ENCODE results near the gene TFCP2. TPM values are rescaled to one million over a fixed set of nuclear protein-coding genes. Genes with fewer than 3 reads are reported as not detected.

TFCP2 gene
- total RNA-seq, 2 donors from 2014 or later, result 44.1 to 47.2 TPM

GRCh38 chr12:51197736-51198567, 25.0 kb upstream of the TFCP2 start:
- Histone ChIP-seq H3K9ac (ENCODE audit: extremely low read depth, low read length, poor library complexity, severe bottlenecking) (no peak overlapping the region), H3K36me3 (ENCODE audit: control insufficient read depth, insufficient read depth, low read length) (no peaks in the 10 kb centered on the region), H3K27ac (ENCODE audit: low read depth, low read length) (no peak overlapping the region), H3K27me3 (ENCODE audit: control insufficient read depth, insufficient read depth, low read length, poor library complexity, severe bottlenecking) (no peaks in the 10 kb centered on the region), H3K4me3 (ENCODE audit: low read length) (no peak overlapping the region), H3K9me3 (ENCODE audit: control insufficient read depth, low read length) (no peaks in the 10 kb centered on the region), H3K4me1 (ENCODE audit: control insufficient read depth, insufficient read depth, low read length) (no peaks in the 10 kb centered on the region)
- TF ChIP-seq CTCF (conservative IDR thresholded peaks at IDR 0.05), result no peak
- Mint-ChIP-seq H3K36me3 (ENCODE audit: low read depth) (peaks cover 16% of the 10 kb centered on the region), H3K27ac (no peak overlapping the region), H3K4me3 (no peak overlapping the region), H3K9me3 (peaks cover 6% of the 10 kb centered on the region), H3K4me1 (no peaks in the 10 kb centered on the region), H3K27me3 (ENCODE audit: insufficient read depth) (no peaks in the 10 kb centered on the region)
- 96 to 99% methylated on average over 10 to 38 of the region's 38 CpGs for WGBS, 2 experiments (ENCODE audit: insufficient coverage in 1 of 2, insufficient read length in 1 of 2)
- DNase-seq, result no peak

- Histone ChIP-seq H3K27ac (ENCODE audit: low read depth, low read length) (no peak overlapping the region), H3K4me1 (ENCODE audit: control insufficient read depth, insufficient read depth, low read length) (no peaks in the 10 kb centered on the region), H3K4me3 (ENCODE audit: low read length) (no peak overlapping the region), H3K27me3 (ENCODE audit: control insufficient read depth, insufficient read depth, low read length, poor library complexity, severe bottlenecking) (no peaks in the 10 kb centered on the region), H3K36me3 (ENCODE audit: control insufficient read depth, insufficient read depth, low read length) (no peaks in the 10 kb centered on the region), H3K9ac (ENCODE audit: extremely low read depth, low read length, poor library complexity, severe bottlenecking) (no peak overlapping the region), H3K9me3 (ENCODE audit: control insufficient read depth, low read length) (no peaks in the 10 kb centered on the region)
- TF ChIP-seq CTCF (conservative IDR thresholded peaks at IDR 0.05), result no peak
- no peak overlapping the region for H3K27ac Mint-ChIP-seq
- H3K9me3 Mint-ChIP-seq, result peaks cover 6% of the 10 kb centered on the region
- peaks cover 16% of the 10 kb centered on the region for H3K36me3 Mint-ChIP-seq (ENCODE audit: low read depth)
- no peaks in the 10 kb centered on the region for H3K27me3 Mint-ChIP-seq (ENCODE audit: insufficient read depth)
- H3K4me3 Mint-ChIP-seq, result no peak overlapping the region
- no peaks in the 10 kb centered on the region for H3K4me1 Mint-ChIP-seq
- 97 to 100% methylated on average over 5 to 9 of the region's 9 CpGs for WGBS, 2 experiments (ENCODE audit: insufficient coverage in 1 of 2, insufficient read length in 1 of 2)
- DNase-seq, result no peak
These were observed 23.6 kb upstream of the TFCP2 start for GRCh38 chr12:51196547-51196946.

GRCh38 chr12:51195841-51196240, 22.9 kb upstream of the TFCP2 start:
- Mint-ChIP-seq H3K9me3 (peaks cover 6% of the 10 kb centered on the region), H3K4me1 (no peaks in the 10 kb centered on the region), H3K27me3 (ENCODE audit: insufficient read depth) (no peaks in the 10 kb centered on the region), H3K4me3 (no peak overlapping the region), H3K36me3 (ENCODE audit: low read depth) (peaks cover 18% of the 10 kb centered on the region), H3K27ac (no peak overlapping the region)
- H3K36me3 ChIP-seq (ENCODE audit: control insufficient read depth, insufficient read depth, low read length), result no peaks in the 10 kb centered on the region
- no peak overlapping the region for H3K9ac ChIP-seq (ENCODE audit: extremely low read depth, low read length, poor library complexity, severe bottlenecking)
- no peaks in the 10 kb centered on the region for H3K27me3 ChIP-seq (ENCODE audit: control insufficient read depth, insufficient read depth, low read length, poor library complexity, severe bottlenecking)
- TF ChIP-seq CTCF (conservative IDR thresholded peaks at IDR 0.05), result no peak
- H3K9me3 ChIP-seq (ENCODE audit: control insufficient read depth, low read length), result no peaks in the 10 kb centered on the region
- H3K27ac ChIP-seq (ENCODE audit: low read depth, low read length), result no peak overlapping the region
- no peak for DNase-seq
- 96 to 100% methylated on average over 2 to 7 of the region's 7 CpGs for WGBS, 2 experiments (ENCODE audit: insufficient coverage in 1 of 2, insufficient read length in 1 of 2)
- H3K4me1 ChIP-seq (ENCODE audit: control insufficient read depth, insufficient read depth, low read length), result no peaks in the 10 kb centered on the region
- no peak overlapping the region for H3K4me3 ChIP-seq (ENCODE audit: low read length)

All from endodermal cell (in vitro differentiated cells).